GM21723 (cell line): ENCODE measurements around the gene SPATA6.
"Not testable (repeated sequence)": the region's sequence is repeated elsewhere in the genome, so short reads cannot be mapped to it uniquely, and the experiment has no call there.

ENCODE experiments used
- ATAC-seq: cut with Tn5 transposase; IDR thresholded peaks from one replicate; pipeline ENCODE4 v1.9.1; 2021; ENCODE audit warnings: mild to moderate bottlenecking, moderate library complexity; ENCODE audit not compliant: unreplicated experiment

The SPATA6 gene

GRCh38 chr1:48471691-48472576 lies at the start of gene SPATA6:
Gene SPATA6 (minus strand): TSS chr1:48472204. CDS start chr1:48472008, 196 bp downstream.
- ATAC-seq = peak; percentile 99

GRCh38 chr1:48519896-48520295 lies 47.9 kb upstream of the SPATA6 start:
- not testable (repeated sequence) for ATAC-seq

- ATAC-seq = no peak
Observed at GRCh38 chr1:48506870-48507269, 34.9 kb upstream of the SPATA6 start.

- no peak for ATAC-seq
Observed at GRCh38 chr1:48500541-48501450, 28.8 kb upstream of the SPATA6 start.

GRCh38 chr1:48499211-48499735 lies 27.3 kb upstream of the SPATA6 start:
- no peak for ATAC-seq

GRCh38 chr1:48498096-48498791 lies 26.2 kb upstream of the SPATA6 start:
- ATAC-seq = peak; percentile 88

- ATAC-seq = no peak
Observed at GRCh38 chr1:48495911-48496310, 23.9 kb upstream of the SPATA6 start.

- no peak for ATAC-seq
Observed at GRCh38 chr1:48495166-48495565, 23.2 kb upstream of the SPATA6 start.

GRCh38 chr1:48493970-48494769 lies 22.2 kb upstream of the SPATA6 start:
- no peak for ATAC-seq

- ATAC-seq = no peak
Observed at GRCh38 chr1:48493041-48493440, 21.0 kb upstream of the SPATA6 start.

GRCh38 chr1:48492392-48492791 lies 20.4 kb upstream of the SPATA6 start:
- no peak for ATAC-seq

- ATAC-seq = no peak
Observed at GRCh38 chr1:48488721-48489120, 16.7 kb upstream of the SPATA6 start.

GRCh38 chr1:48480504-48480903 lies 8.5 kb upstream of the SPATA6 start:
- no peak for ATAC-seq

GRCh38 chr1:48480023-48480422 lies 8.0 kb upstream of the SPATA6 start:
- not testable (repeated sequence) for ATAC-seq

- ATAC-seq = no peak
Observed at GRCh38 chr1:48472638-48473037, 634 bp upstream of the SPATA6 start.

GRCh38 chr1:48470950-48471690 lies 884 bp downstream of the SPATA6 start:
- no peak for ATAC-seq

- no peak for ATAC-seq
Observed at GRCh38 chr1:48470481-48470855, 1.5 kb downstream of the SPATA6 start.

GRCh38 chr1:48469616-48470480 lies 2.2 kb downstream of the SPATA6 start:
- ATAC-seq = no peak
